GM12878 (cell line): Measurements from ENCODE around the gene SMIM12.
"Not testable (repeated sequence)": the region's sequence is repeated elsewhere in the genome, so short reads cannot be mapped to it uniquely, and the experiment has no call there.

ENCODE experiments used
- BACH1 ChIP-seq: fragments of 450-650 bp; IDR thresholded peaks from 2 replicates; pipeline ENCODE4 v1.6.1; 2017; ENCODE audit warnings: mild to moderate bottlenecking, borderline replicate concordance
- GATAD2B ChIP-seq: fragments of 450-650 bp; conservative IDR thresholded peaks from 2 replicates; pipeline ENCODE4 v1.6.1; 2017; ENCODE audit warnings: low read depth, mild to moderate bottlenecking, moderate library complexity

GRCh38 chr1:34810781-34811180 is 48.8 kb downstream of the SMIM12 start:
- not testable (repeated sequence) for TF ChIP-seq GATAD2B, BACH1
